H1 (cell line): ENCODE data around the gene ARHGAP28. TPM values are rescaled to one million over a fixed set of nuclear protein-coding genes. Genes with fewer than 3 reads are reported as not detected.

Source experiments
- E2F6 ChIP-seq: IDR thresholded peaks from 2 replicates; pipeline ENCODE4 v1.6.1; 2012; ENCODE audit warnings: inconsistent platforms
- RXRA ChIP-seq: IDR thresholded peaks from 2 replicates; pipeline ENCODE4 v1.6.1; 2011; ENCODE audit warnings: low read depth, mild to moderate bottlenecking, low read length, moderate library complexity; ENCODE audit not compliant: insufficient read depth
- polyA plus RNA-seq, 7 experiments: library from polyadenylated mRNA; depleted of rRNA in 3 of 7; stranded (reverse) in 5 of 7; unstranded in 2 of 7; fragments of >200 nt in 5 of 7; fragments of 200-250 nt in 2 of 7; gene quantifications; 1 replicate in 5 of 7; 2 replicates in 1 of 7; 4 replicates in 1 of 7; pipeline versions ENCODE4 v1.2.1 to v1.2.3, GENCODE V29; 2011 to 2013; ENCODE audit warnings: missing spikeins in 2 of 7, mixed read lengths in 2 of 7
- total RNA-seq: library from RNA; stranded (reverse); fragmentation: NEBNext Ultra II Directional; extraction: Animal tissue kit (Norgen Biotek cat#: 25700); gene quantifications from 2 replicates; pipeline ENCODE4 v1.2.1, GENCODE V29; 2021

Gene ARHGAP28
- total and polyA plus RNA-seq, 2 of the 8 experiments (the other 6 are each of a cell fraction or from before 2014, with no cell fraction given), result 2.9 to 14.4 TPM

- TF ChIP-seq RXRA, result no peak
- TF ChIP-seq E2F6, result no peak
Measured at GRCh38 chr18:6748241-6748640, 18.7 kb downstream of the ARHGAP28 start (continued).
